ENCODE data around the gene PPP2R2C. TPM values are rescaled to one million over a fixed set of nuclear protein-coding genes. Genes with fewer than 3 reads are reported as not detected.

PPP2R2C gene
- total RNA-seq, 2 experiments from 2014 or later = not detected

DNA sequence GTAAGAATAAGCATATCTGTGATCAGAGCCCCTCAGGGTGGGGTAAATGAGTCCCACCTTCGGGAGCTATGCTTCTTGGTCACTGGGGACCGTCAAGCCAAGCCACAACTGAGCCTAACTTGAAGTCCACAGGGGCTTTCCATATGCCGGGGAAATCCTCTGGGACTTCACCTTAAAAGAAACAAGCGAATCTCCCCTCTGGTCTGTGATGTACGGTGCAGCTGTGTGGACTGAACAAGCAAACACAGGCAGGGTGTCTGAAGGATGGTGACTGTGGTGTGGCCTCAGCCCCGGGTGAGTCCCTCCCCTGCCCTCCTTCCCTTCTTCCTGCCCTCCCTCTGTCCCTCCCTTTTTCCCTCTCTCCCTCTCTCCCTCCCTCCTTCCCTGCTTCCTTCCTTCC, 29.7 kb upstream of the PPP2R2C start:
- POLR2A ChIA-PET = no interaction called here
- no peak overlapping the region for H3K4me3 Mint-ChIP-seq
- H3K36me3 Mint-ChIP-seq = peaks cover 2% of the 10 kb centered on the region

DNA sequence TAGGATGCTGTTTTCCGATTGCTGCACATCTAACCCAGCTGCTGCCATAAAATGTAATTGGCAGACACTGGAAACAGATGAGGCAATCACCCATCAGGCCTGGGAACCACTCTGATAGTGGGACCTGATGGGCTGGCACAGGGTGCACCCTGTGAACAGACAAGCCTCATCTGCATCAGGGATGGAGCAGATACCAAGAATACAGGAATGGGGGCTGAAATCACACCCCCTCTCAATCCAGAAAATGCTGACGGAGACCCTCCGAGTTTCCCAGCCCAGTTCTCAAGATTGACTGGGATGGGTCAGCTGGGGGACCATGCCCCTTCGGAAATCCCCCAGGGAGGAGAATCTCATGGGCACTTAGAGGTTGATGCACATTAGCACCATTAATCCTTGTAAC, 28.8 kb upstream of the PPP2R2C start:
- no peak for DNase-seq
- Mint-ChIP-seq H3K27me3 (peaks cover 20% of the 10 kb centered on the region), H3K36me3 (peaks cover 2% of the 10 kb centered on the region), H3K4me3 (no peak overlapping the region), H3K9me3 (peaks cover 19% of the 10 kb centered on the region), H3K4me1 (ENCODE audit: low read depth) (no peaks in the 10 kb centered on the region), H3K27ac (no peak overlapping the region)
- ChIA-PET CTCF (no interaction called here), POLR2A (no interaction called here)
- intact Hi-C loops (cut with micrococcal nuclease) = loop anchor here (10.0 kb wide), 1 partner anchor 1786 kb away; no protein-coding TSS in a partner anchor

More for the DNA sequence above, 29.7 kb upstream of the PPP2R2C start:
- CTCF ChIA-PET = no interaction called here
- DNase-seq = no peak
- Mint-ChIP-seq H3K27me3 (peaks cover 16% of the 10 kb centered on the region), H3K4me1 (ENCODE audit: low read depth) (no peaks in the 10 kb centered on the region), H3K9me3 (peaks cover 24% of the 10 kb centered on the region), H3K27ac (no peak overlapping the region)
- intact Hi-C loops (cut with micrococcal nuclease) = loop anchor here (10.0 kb wide), 1 partner anchor 1787 kb away; no protein-coding TSS in a partner anchor

DNA sequence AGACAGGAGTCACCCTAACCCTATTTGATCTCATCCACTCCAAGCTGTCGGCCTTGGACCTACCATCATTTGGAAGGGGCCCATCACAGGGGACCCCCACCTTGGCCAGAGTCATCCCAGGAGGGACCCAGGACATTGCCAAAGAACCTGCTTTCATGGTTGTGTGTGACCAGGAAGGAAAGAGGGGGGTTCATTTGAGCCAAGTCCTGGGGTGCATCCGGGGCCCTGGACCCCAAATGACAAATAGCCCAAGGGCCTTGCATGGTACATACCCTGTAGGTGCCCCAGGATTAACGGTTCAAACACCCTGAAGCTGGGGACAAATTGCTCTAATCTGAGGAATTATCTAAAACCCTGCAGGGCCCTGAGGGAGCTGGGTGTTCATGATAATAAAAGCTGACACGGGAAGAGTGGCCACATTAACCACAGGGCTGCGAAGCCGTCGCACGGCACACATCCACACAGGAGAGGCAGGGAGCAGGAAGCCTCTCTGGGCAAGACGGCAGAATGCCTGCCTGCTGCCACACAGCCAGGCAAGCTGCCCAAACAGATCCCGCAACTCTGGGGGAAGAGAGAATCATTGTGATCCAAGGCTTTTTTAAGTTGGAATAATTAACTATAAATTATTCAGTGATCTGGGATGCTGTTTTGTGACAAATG, 28.2 kb upstream of the PPP2R2C start:
- CTCF ChIA-PET = no interaction called here
- H3K9me3 Mint-ChIP-seq = peaks cover 19% of the 10 kb centered on the region
- POLR2A ChIA-PET = no interaction called here
- H3K27ac Mint-ChIP-seq = no peak overlapping the region
- peaks cover 25% of the 10 kb centered on the region for H3K27me3 Mint-ChIP-seq
- H3K4me3 Mint-ChIP-seq = no peak overlapping the region
- peaks cover 2% of the 10 kb centered on the region for H3K36me3 Mint-ChIP-seq
- no peak for DNase-seq
- intact Hi-C loops (cut with micrococcal nuclease) = loop anchor here (10.0 kb wide), 1 partner anchor 1786 kb away; no protein-coding TSS in a partner anchor
- H3K4me1 Mint-ChIP-seq (ENCODE audit: low read depth) = no peaks in the 10 kb centered on the region

DNA sequence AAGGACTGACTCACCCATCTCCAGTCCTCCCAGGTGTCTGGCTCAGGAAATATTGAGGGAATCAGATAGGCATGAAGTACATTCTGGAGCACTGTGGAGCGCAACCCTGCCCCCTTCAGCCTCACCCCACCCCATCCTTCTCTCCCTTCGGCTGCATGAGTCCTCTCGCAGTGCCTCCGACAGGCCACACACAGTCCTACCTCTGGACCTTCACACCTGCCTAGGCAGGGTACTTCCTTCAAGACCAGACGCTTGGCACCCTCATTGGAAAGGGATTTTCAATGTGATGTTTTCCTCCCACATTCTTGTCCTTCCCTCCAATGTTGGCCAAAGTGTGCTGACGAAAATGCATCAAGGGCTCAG, 26.8 kb upstream of the PPP2R2C start:
- DNase-seq = no peak
- intact Hi-C loops (cut with micrococcal nuclease) = no loop called here
- no peaks in the 10 kb centered on the region for H3K4me1 Mint-ChIP-seq (ENCODE audit: low read depth)

DNA sequence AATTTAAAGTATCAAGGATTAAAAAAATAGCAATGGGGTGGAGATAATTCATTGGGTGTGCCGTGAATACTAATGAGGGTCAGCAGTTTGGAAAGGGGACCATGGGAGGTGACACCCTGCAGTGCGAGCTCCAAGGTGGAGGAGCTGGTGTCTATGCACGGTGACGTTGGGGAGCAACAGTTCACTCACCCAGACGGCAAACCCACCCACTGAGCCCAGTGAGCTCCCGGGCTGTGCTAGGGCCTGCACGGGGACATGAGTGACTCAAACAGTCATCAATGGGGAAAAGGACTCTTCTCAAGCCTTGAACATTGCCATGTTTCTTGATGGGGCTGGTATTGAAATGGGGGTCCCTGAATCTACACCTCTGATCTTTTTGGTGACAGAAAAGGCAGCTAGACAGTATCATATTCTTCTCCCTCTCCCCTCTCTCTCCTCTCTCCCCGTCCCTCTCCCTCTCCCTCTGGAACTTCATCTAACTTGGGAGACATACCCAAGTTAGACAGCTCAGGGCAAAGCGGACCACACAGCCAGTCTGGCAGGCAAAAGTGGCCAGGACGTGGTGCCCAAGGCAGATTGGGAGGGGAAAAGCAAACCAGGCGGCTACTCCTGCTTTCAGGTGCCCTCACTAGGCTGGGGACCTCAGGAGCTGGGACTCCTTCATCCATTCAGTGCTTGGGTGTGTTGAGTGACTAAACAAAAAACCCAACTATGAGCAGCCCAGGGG, 26.3 kb upstream of the PPP2R2C start:
- DNase-seq = no peak
- H3K9me3 Mint-ChIP-seq = peaks cover 6% of the 10 kb centered on the region
- H3K4me3 Mint-ChIP-seq = no peak overlapping the region
- H3K36me3 Mint-ChIP-seq = no peaks in the 10 kb centered on the region
- ChIA-PET CTCF (no interaction called here), POLR2A (no interaction called here)
- H3K4me1 Mint-ChIP-seq (ENCODE audit: low read depth) = no peaks in the 10 kb centered on the region
- no peak overlapping the region for H3K27ac Mint-ChIP-seq
- peaks cover 29% of the 10 kb centered on the region for H3K27me3 Mint-ChIP-seq
- intact Hi-C loops (cut with micrococcal nuclease) = no loop called here

More for the DNA sequence above, 26.8 kb upstream of the PPP2R2C start:
- ChIA-PET POLR2A (no interaction called here), CTCF (no interaction called here)
- Mint-ChIP-seq H3K9me3 (peaks cover 11% of the 10 kb centered on the region), H3K4me3 (no peak overlapping the region), H3K36me3 (no peaks in the 10 kb centered on the region), H3K27ac (no peak overlapping the region), H3K27me3 (peaks cover 28% of the 10 kb centered on the region)

DNA sequence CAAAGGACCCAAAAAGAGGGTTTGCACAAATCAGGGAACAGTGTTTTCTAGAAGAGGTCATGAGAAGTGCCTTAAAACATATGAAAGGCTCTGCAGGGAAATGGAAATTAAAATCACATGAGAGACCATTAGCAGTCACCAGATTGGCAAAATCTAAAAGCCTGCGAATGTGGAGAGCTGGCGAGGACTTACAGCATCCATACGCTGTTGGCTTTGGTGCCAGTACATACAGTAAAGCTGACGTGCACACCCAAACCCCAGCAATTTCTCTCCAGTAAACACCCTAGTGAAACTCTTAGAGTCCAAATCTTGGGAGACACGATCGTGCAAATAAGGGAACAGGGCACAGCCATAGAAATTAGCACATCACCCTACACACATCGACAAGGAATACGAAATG, 25.4 kb upstream of the PPP2R2C start:
- DNase-seq = no peak
- H3K4me1 Mint-ChIP-seq (ENCODE audit: low read depth) = no peaks in the 10 kb centered on the region
- H3K27me3 Mint-ChIP-seq = peaks cover 34% of the 10 kb centered on the region
- POLR2A ChIA-PET = no interaction called here
- CTCF ChIA-PET = no interaction called here
- no peak overlapping the region for H3K27ac Mint-ChIP-seq
- H3K36me3 Mint-ChIP-seq = no peaks in the 10 kb centered on the region
- no peaks in the 10 kb centered on the region for H3K9me3 Mint-ChIP-seq
- intact Hi-C loops (cut with micrococcal nuclease) = no loop called here
- H3K4me3 Mint-ChIP-seq = no peak overlapping the region

DNA sequence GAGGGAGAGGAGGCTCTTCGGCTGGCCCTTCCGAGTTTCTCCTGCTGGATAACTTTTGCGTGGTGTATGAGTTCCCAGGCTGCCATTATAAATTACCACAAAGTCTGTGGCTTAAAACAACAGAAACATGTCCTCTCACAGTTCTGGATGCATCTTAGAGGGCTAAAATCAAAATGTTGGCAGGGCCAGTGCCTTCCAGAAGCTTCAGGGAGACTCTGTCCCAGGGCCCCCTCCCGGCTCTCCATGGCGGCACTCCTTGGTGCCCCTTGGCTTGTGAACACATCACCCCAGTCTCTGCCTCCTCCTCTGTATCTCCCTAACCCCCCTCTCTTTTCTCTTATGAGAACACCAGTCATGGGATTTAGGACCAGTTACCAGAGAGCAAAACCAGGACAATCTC, 23.3 kb upstream of the PPP2R2C start:
- no peak overlapping the region for H3K4me3 Mint-ChIP-seq
- POLR2A ChIA-PET = no interaction called here
- CTCF ChIA-PET = no interaction called here
- no peaks in the 10 kb centered on the region for H3K36me3 Mint-ChIP-seq
- no peak for DNase-seq
- H3K27me3 Mint-ChIP-seq = peaks cover 28% of the 10 kb centered on the region
- H3K9me3 Mint-ChIP-seq = peaks cover 5% of the 10 kb centered on the region
- no peak overlapping the region for H3K27ac Mint-ChIP-seq
- intact Hi-C loops (cut with micrococcal nuclease) = no loop called here
- H3K4me1 Mint-ChIP-seq (ENCODE audit: low read depth) = no peaks in the 10 kb centered on the region

DNA sequence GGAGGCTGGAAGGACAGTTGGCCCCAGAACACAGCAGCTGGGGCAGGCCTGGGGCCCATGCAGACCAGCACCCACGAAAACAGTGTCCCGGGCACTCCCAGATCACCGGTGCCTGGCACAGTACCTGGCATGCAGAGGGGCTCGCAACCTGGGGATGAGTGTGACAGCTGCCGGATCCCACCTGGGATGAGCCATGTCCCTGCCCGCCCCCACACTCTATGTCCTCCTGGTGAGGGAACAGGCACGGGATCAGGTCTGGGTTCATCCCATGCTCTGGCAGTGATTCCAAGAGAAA, 22.8 kb upstream of the PPP2R2C start:
- intact Hi-C loops (cut with micrococcal nuclease) = no loop called here
- CTCF ChIA-PET = no interaction called here
- no peak overlapping the region for H3K27ac Mint-ChIP-seq

DNA sequence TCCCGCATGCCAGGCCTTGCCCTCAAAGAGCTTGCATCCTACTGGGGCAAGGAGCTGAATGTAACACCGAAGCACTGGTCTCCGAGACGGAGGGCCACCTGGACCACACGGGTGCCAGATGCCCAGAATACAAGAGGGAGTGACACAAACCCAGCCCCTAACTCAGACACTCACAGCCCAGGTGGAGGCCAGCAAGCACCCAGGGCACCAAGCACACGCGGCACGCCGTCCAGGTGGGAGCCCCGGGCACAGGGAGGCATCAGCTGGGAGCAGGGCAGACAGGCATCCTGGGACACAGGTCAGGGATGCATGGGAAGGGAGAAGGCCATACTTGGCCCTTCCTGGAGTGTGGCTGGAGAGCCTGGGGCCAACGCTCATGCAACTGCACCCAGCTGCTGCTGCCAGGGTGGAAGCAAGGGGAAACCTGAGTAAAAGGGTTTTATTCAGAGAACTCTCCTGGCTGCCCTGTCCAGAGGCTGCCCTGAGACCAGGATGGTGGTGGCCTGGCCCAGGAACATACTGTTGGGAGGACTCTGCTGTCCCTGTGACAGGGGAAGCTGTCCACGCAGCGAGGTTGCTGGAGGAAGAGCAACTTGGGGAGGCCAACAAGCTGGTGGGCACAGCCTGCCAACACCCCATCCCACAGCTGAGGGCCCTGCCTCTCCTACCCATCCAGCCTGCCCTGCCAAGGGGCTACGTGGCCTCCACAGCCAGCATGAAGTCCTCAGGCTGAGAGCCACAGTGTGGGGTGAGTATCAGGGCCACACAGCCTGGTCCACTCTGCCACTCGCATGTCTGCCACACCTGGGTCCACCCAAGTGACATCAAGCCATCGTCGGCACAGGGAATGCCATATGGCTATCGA, 22.2 kb upstream of the PPP2R2C start:
- H3K4me3 Mint-ChIP-seq = no peak overlapping the region
- peaks cover 26% of the 10 kb centered on the region for H3K27me3 Mint-ChIP-seq
- no peak overlapping the region for H3K27ac Mint-ChIP-seq

More for the DNA sequence above, 22.8 kb upstream of the PPP2R2C start:
- Mint-ChIP-seq H3K4me3 (no peak overlapping the region), H3K4me1 (ENCODE audit: low read depth) (no peaks in the 10 kb centered on the region), H3K27me3 (peaks cover 28% of the 10 kb centered on the region), H3K36me3 (no peaks in the 10 kb centered on the region), H3K9me3 (peaks cover 5% of the 10 kb centered on the region)
- POLR2A ChIA-PET = no interaction called here
- no peak for DNase-seq

DNA sequence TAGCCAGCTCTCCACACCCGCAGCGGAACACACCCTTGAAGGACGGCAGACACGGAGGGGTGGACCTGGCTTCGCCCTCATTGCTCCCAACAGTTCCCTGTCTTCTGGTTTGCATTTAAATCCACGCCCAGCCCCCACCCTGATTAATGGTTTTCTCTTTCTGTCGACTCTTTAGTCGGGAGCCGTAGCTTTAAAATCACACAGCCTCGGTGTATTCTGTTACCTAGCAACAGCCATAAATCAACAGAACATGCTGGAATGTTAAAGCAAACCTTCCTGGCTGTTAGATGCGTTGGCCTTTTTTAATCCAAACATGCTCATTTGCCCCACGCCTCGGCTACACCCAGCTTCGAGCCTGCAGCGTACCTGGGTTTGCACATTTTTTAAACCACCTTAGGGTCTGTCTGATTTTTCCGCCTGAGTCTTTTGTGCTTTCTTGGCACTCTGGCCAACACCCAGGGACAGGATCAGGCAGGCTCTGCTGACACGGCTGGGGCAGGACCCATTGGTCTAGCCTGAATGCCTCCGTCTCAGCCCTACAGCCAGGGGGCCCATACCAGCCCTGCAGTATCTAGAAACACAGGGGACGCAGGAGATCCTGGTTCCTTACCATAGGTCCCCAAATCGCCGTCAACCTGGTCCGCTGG, 21.4 kb upstream of the PPP2R2C start:
- intact Hi-C loops (cut with micrococcal nuclease) = no loop called here
- no peak for DNase-seq

More for the DNA sequence above, 22.2 kb upstream of the PPP2R2C start:
- Mint-ChIP-seq H3K9me3 (peaks cover 5% of the 10 kb centered on the region), H3K4me1 (ENCODE audit: low read depth) (no peaks in the 10 kb centered on the region), H3K36me3 (no peaks in the 10 kb centered on the region)
- DNase-seq = no peak
- intact Hi-C loops (cut with micrococcal nuclease) = no loop called here
- CTCF ChIA-PET = no interaction called here
- POLR2A ChIA-PET = no interaction called here

DNA sequence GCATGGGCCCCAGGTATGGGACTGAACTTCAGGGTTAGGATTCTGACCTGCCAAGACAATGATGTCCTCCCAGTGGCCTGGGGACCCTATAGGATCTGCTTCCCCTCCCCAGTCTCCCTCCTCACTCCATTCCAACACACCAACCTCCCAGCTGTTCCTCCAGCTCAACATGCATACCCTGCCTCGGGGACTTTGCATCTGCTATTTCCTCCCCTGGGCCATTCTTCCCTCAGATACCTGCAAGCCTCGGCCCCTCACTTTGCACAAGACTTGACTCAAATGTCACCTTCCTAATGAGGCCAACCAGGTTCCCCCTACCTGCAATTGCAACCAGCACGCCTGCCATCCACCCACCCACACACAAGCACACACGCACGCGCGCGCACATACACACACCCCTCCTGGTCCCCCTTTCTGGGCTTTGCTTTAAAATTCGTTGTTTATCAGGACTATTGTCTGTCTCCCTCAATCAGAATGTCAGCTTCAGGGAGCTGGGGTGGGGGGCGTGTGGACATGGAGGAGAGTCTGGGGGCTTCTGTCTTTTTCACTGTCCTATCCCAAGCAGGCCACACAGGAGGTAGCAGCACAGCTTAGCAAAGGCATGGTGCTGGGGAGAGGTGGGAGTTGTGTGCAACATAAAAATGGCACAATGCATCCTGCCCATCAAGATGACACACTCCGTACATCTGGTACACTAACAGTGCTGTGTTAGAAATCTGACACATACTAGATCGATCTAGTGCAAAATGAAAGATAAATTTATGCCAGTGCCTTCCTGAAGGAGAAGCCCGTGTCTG, 20.6 kb upstream of the PPP2R2C start:
- peaks cover 6% of the 10 kb centered on the region for H3K9me3 Mint-ChIP-seq
- intact Hi-C loops (cut with micrococcal nuclease) = no loop called here
- no peaks in the 10 kb centered on the region for H3K4me1 Mint-ChIP-seq (ENCODE audit: low read depth)
- H3K27ac Mint-ChIP-seq = no peak overlapping the region
- no peak overlapping the region for H3K4me3 Mint-ChIP-seq
- peaks cover 2% of the 10 kb centered on the region for H3K36me3 Mint-ChIP-seq
- no peak for DNase-seq
- H3K27me3 Mint-ChIP-seq = peaks cover 33% of the 10 kb centered on the region
- ChIA-PET CTCF (no interaction called here), POLR2A (no interaction called here)

More for the DNA sequence above, 21.4 kb upstream of the PPP2R2C start:
- H3K36me3 Mint-ChIP-seq = peaks cover 2% of the 10 kb centered on the region
- H3K4me1 Mint-ChIP-seq (ENCODE audit: low read depth) = no peaks in the 10 kb centered on the region
- no peak overlapping the region for H3K4me3 Mint-ChIP-seq
- ChIA-PET CTCF (no interaction called here), POLR2A (no interaction called here)
- H3K9me3 Mint-ChIP-seq = peaks cover 5% of the 10 kb centered on the region
- peaks cover 32% of the 10 kb centered on the region for H3K27me3 Mint-ChIP-seq
- no peak overlapping the region for H3K27ac Mint-ChIP-seq
